Erythroblast (primary cell): ENCODE data around the gene BDKRB1.

Experiments used
- GATA1 ChIP-seq: IDR thresholded peaks from 2 replicates; pipeline ENCODE4 v1.6.1; 2011; ENCODE audit warnings: low read depth, mild to moderate bottlenecking, control low read depth, low read length, moderate library complexity
- POLR2A ChIP-seq: IDR thresholded peaks from 2 replicates; pipeline ENCODE4 v1.6.1; 2011; ENCODE audit warnings: mild to moderate bottlenecking, low read length

GRCh38 chr14:96227428-96227827, 28.6 kb upstream of the BDKRB1 start:
- no peak for TF ChIP-seq POLR2A
- TF ChIP-seq GATA1, result no peak
